SK-N-SH (cell line): ENCODE measurements around the gene ATP11B. TPM values are rescaled to one million over a fixed set of nuclear protein-coding genes. Genes with fewer than 3 reads are reported as not detected.
A peak's percentile ranks its signal among the peaks of the same experiment; 100 is the strongest.

Experiments
- CTCF ChIA-PET: fragments of 300-600, 350-600 bp; formaldehyde crosslinking; extraction: SDS; loops from one replicate; lab custom pipeline; 2021; lab: Yijun Ruan, JAX
- POLR2A ChIA-PET: fragments of 350-600 bp; sonication (Branson Sonifier 250); formaldehyde crosslinking; extraction: SDS; loops from one replicate; lab custom pipeline; 2020; ENCODE audit warnings: antibody characterized with exemption, inconsistent platforms; lab: Yijun Ruan, JAX
- DNase-seq: peaks from one replicate; pipeline ENCODE4 v3.0.0; 2012
- H2AFZ ChIP-seq: fragments of 200-600 bp; sonication (generic); 2 replicates; pipeline ENCODE4 v1.8.1; 2016; ENCODE audit warnings: antibody characterized with exemption, mild to moderate bottlenecking, low read depth
- H3F3A ChIP-seq: fragments of 200-600 bp; sonication (generic); replicated peaks from 2 replicates; pipeline ENCODE3; 2016; ENCODE audit warnings: antibody characterized with exemption, mild to moderate bottlenecking; ENCODE audit not compliant: insufficient read depth
- H3K27ac ChIP-seq, 2 experiments: fragments of 200-500 bp in 1 of 2; fragments of 200-600 bp in 1 of 2; sonication (Bioruptor generic) in 1 of 2; sonication (generic), shearing (Covaris generic) in 1 of 2; 2 replicates each; pipeline versions ENCODE4 v1.5.1 to v1.6.1; 2014 to 2016; ENCODE audit warnings: low read depth in 2 of 2, inconsistent platforms in 1 of 2, low read length in 1 of 2, mild to moderate bottlenecking in 1 of 2, mixed read lengths in 1 of 2
- H3K27me3 ChIP-seq: fragments of 200-600 bp; sonication (generic), shearing (Covaris generic); 2 replicates; pipeline ENCODE4 v1.6.1; 2016; ENCODE audit warnings: mixed run types; ENCODE audit not compliant: insufficient read depth
- H3K36me3 ChIP-seq, 2 experiments: fragments of 200-500 bp in 1 of 2; fragments of 200-600 bp in 1 of 2; sonication (Bioruptor generic) in 1 of 2; sonication (generic) in 1 of 2; replicated peaks in 1 of 2; 2 replicates each; pipeline versions ENCODE3 to v1.5.1; 2014 to 2016; ENCODE audit warnings: low read length in 1 of 2, mild to moderate bottlenecking in 1 of 2; ENCODE audit not compliant: insufficient read depth in 2 of 2, control insufficient read depth in 1 of 2
- H3K4me1 ChIP-seq, 2 experiments: fragments of 200-500 bp in 1 of 2; fragments of 200-600 bp in 1 of 2; sonication (Bioruptor generic) in 1 of 2; sonication (generic), shearing (Covaris generic) in 1 of 2; 2 replicates each; pipeline versions ENCODE4 v1.5.1 to v1.6.1; 2014 to 2016; ENCODE audit warnings: low read depth in 1 of 2, low read length in 1 of 2, mixed run types in 1 of 2; ENCODE audit not compliant: insufficient read depth in 2 of 2, control insufficient read depth in 1 of 2
- H3K4me2 ChIP-seq: fragments of 200-600 bp; sonication (generic), shearing (Covaris generic); 2 replicates; pipeline ENCODE4 v1.6.1; 2017; ENCODE audit warnings: mixed run types
- H3K4me3 ChIP-seq, 2 experiments: fragments of 200-500 bp in 1 of 2; fragments of 200-600 bp in 1 of 2; sonication (Bioruptor generic) in 1 of 2; sonication (generic), shearing (Covaris generic) in 1 of 2; 2 replicates each; pipeline versions ENCODE4 v1.5.1 to v1.8.1; 2014 to 2016; ENCODE audit warnings: low read depth in 2 of 2, inconsistent platforms in 1 of 2, low read length in 1 of 2, mild to moderate bottlenecking in 1 of 2, mixed read lengths in 1 of 2, moderate library complexity in 1 of 2
- H3K79me2 ChIP-seq: fragments of 200-600 bp; sonication (generic); 2 replicates; pipeline ENCODE4 v1.8.1; 2017; ENCODE audit warnings: mild to moderate bottlenecking; ENCODE audit not compliant: insufficient read depth
- H3K9ac ChIP-seq: fragments of 200-600 bp; sonication (generic); 2 replicates; pipeline ENCODE4 v1.6.1; 2017; ENCODE audit warnings: mixed run types
- H3K9me2 ChIP-seq: fragments of 200-600 bp; sonication (generic); 2 replicates; pipeline ENCODE4 v1.6.1; 2017; ENCODE audit warnings: mixed run types
- H3K9me3 ChIP-seq: fragments of 200-600 bp; sonication (generic); 2 replicates; pipeline ENCODE4 v1.6.1; 2017; ENCODE audit warnings: mixed run types, mild to moderate bottlenecking, moderate library complexity
- H4K20me1 ChIP-seq: fragments of 200-600 bp; sonication (generic); 2 replicates; pipeline ENCODE4 v1.6.1; 2017; ENCODE audit warnings: mild to moderate bottlenecking, mixed run types; ENCODE audit not compliant: insufficient read depth
- CHD2 ChIP-seq: fragments of 150-350 bp; IDR thresholded peaks from 2 replicates; pipeline ENCODE4 v1.6.1; 2018; ENCODE audit warnings: low read length; ENCODE audit not compliant: partially characterized antibody
- ELF1 ChIP-seq: IDR thresholded peaks from 2 replicates; pipeline ENCODE4 v1.4.0; 2012
- EP300 ChIP-seq, 2 experiments: IDR thresholded peaks; 2 replicates each; pipeline versions ENCODE4 v1.4.0 to v1.6.1; 2012; ENCODE audit warnings: borderline replicate concordance in 1 of 2, low read depth in 1 of 2, low read length in 1 of 2
- EZH2phosphoT487 ChIP-seq: fragments of 200-600 bp; sonication (generic); IDR thresholded peaks from 2 replicates; pipeline ENCODE4 v1.6.1; 2017; ENCODE audit warnings: low read depth, mixed run types, mild to moderate bottlenecking, antibody characterized with exemption, moderate library complexity, borderline replicate concordance
- FOXM1 ChIP-seq: IDR thresholded peaks from 2 replicates; pipeline ENCODE4 v1.4.0; 2012; ENCODE audit warnings: low read depth, mild to moderate bottlenecking
- GATA2 ChIP-seq: sonication (generic); formaldehyde crosslinking; IDR thresholded peaks from 2 replicates; pipeline ENCODE4 v1.5.0; 2020; ENCODE audit warnings: mild to moderate bottlenecking, missing genetic modification reagents
- IRF3 ChIP-seq: fragments of 150-350 bp; IDR thresholded peaks from 2 replicates; pipeline ENCODE4 v1.6.1; 2016; ENCODE audit warnings: mild to moderate bottlenecking, low read depth, low read length
- MAX ChIP-seq: IDR thresholded peaks from 2 replicates; pipeline ENCODE4 v1.4.0; 2012; ENCODE audit warnings: low read depth
- MXI1 ChIP-seq: IDR thresholded peaks from 2 replicates; pipeline ENCODE4 v1.6.1; 2012; ENCODE audit warnings: mild to moderate bottlenecking, low read depth, low read length, improper control_type of control experiment
- NRF1 ChIP-seq: IDR thresholded peaks from 2 replicates; pipeline ENCODE4 v1.6.1; 2012; ENCODE audit warnings: low read depth, mild to moderate bottlenecking, low read length
- PBX3 ChIP-seq: IDR thresholded peaks from 2 replicates; pipeline ENCODE4; 2012
- POLR2AphosphoS5 ChIP-seq: IDR thresholded peaks from 2 replicates; pipeline ENCODE4 v1.6.1; 2012; ENCODE audit warnings: low read depth, low read length
- RAD21 ChIP-seq: IDR thresholded peaks from 2 replicates; pipeline ENCODE4 v1.6.1; 2012; ENCODE audit warnings: mild to moderate bottlenecking, low read length
- RFX5 ChIP-seq: IDR thresholded peaks from 2 replicates; pipeline ENCODE4 v1.6.1; 2012; ENCODE audit warnings: mild to moderate bottlenecking, improper control_type of control experiment, low read length
- RXRA ChIP-seq: IDR thresholded peaks from 2 replicates; pipeline ENCODE4 v1.4.0; 2012; ENCODE audit warnings: low read depth, mild to moderate bottlenecking, borderline replicate concordance
- SMC3 ChIP-seq: IDR thresholded peaks from 2 replicates; pipeline ENCODE4 v1.6.1; 2012; ENCODE audit warnings: low read depth, low read length, improper control_type of control experiment
- TEAD4 ChIP-seq: IDR thresholded peaks from 2 replicates; pipeline ENCODE4 v1.4.0; 2012; ENCODE audit warnings: mild to moderate bottlenecking, borderline replicate concordance; ENCODE audit not compliant: insufficient read depth
- ZBTB33 ChIP-seq: IDR thresholded peaks from 2 replicates; pipeline ENCODE4 v1.4.0; 2012; ENCODE audit warnings: low read depth, borderline replicate concordance
- WGBS: methylation state at CpG from one replicate; pipeline ENCODE4 v1.1.6; 2017; ENCODE audit warnings: low lambda C conversion rate; 5-methylcytosine and 5-hydroxymethylcytosine counted together
- polyA plus RNA-seq, 3 experiments: library from polyadenylated mRNA; depleted of rRNA; stranded (reverse); fragments of >200 nt; gene quantifications; 2 replicates each; pipeline ENCODE4 v1.2.3, GENCODE V29; 2012

ATP11B gene
- polyA plus RNA-seq, 1 of the 3 experiments (the other 2 are of a cell fraction), result 8.7 TPM

DNA sequence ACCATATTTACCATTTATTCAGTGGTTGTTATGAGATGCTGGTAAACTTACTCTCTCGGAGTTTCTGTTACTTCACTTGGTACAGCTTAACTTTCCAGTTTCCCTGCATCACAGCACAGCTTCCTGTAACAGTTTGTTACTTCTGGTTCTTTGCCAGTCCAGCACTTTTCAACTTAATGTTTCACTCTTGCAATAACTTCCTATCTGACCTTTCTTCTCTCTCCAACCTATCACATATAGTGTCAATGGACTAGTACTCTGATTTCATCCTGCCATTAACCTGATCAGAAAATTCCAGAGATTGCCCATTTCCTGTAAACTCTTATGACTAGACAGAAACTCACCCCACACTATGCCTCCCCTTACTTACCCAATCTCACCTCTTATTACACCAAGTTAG lies 3.9 kb upstream of the ATP11B start:
- POLR2A ChIA-PET, result no interaction called here

DNA sequence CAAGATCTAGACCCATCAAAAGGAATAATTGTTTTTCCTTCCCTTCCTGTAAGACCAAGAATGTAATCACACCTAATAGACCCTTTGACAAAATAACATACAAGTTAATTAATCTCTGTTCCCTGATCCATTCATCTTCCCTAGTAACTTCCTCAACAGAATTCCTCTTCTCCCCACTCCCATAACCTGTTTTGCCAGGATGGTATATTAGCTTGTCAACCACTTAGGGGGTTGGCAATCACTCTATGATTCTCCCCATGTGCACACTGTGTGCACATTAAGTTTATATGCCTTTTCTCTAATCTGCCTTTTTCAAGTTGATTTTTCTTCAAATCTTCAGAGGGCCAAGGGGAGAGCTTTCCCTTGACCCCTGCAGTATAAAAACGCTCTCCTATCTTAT lies 2.7 kb upstream of the ATP11B start:
- ChIA-PET POLR2A (no interaction called here), CTCF (interaction anchor here (0.9 kb wide), 1 partner anchor 11 kb away, joined by 3 read pairs; no protein-coding TSS in a partner anchor)

More for the DNA sequence above, 3.9 kb upstream of the ATP11B start:
- WGBS, result 60% methylated on average over 1 of the region's 1 CpG
- Histone ChIP-seq H3K27ac (no peak overlapping the region), H3K36me3 (no peaks in the 10 kb centered on the region), H3K9me3 (no peaks in the 10 kb centered on the region), H3K9ac (no peak overlapping the region), H4K20me1 (no peaks in the 10 kb centered on the region), H3K4me2 (no peak overlapping the region), H3K9me2 (no peaks in the 10 kb centered on the region), H2AFZ (0 out of 2 replicates have a peak overlapping the region, but pooled peaks have one; percentile 49), H3K4me1 (peaks cover 2 to 11% of the 10 kb centered on the region in 2 experiments; a peak in 3 of 4 replicates), H3F3A (peaks cover 15% of the 10 kb centered on the region), H3K79me2 (peaks cover 6% of the 10 kb centered on the region), H3K4me3 (no peak overlapping the region), H3K27me3 (no peaks in the 10 kb centered on the region)
- no peak for DNase-seq
- CTCF ChIA-PET, result no interaction called here
- no peak for TF ChIP-seq RXRA
- TF ChIP-seq CHD2, result no peak
- TF ChIP-seq RFX5, result no peak
- no peak for TF ChIP-seq POLR2AphosphoS5
- no peak for TF ChIP-seq GATA2 (CRISPR knock-in tag)
- TF ChIP-seq EP300 (IDR thresholded peaks at IDR 0.05; ENCODE audit: borderline replicate concordance in 1 of 2, low read depth in 1 of 2, low read length in 1 of 2), result no peak
- TF ChIP-seq EZH2phosphoT487, result no peak
- TF ChIP-seq RAD21, result no peak

More for the DNA sequence above, 2.7 kb upstream of the ATP11B start:
- H3K4me2 ChIP-seq, result no peak overlapping the region
- no peaks in the 10 kb centered on the region for H3K36me3 ChIP-seq
- H3K9me2 ChIP-seq, result no peaks in the 10 kb centered on the region
- TF ChIP-seq RFX5 (no peak), ZBTB33 (no peak), MAX (no peak), RXRA (no peak), MXI1 (no peak), TEAD4 (no peak), PBX3 (no peak), POLR2AphosphoS5 (no peak), SMC3 (no peak), IRF3 (no peak), ELF1 (no peak), GATA2 (CRISPR knock-in tag) (no peak), NRF1 (no peak), FOXM1 (no peak)
- no peak overlapping the region for H3K9ac ChIP-seq
- H3K79me2 ChIP-seq, result peaks cover 19% of the 10 kb centered on the region
- H3K4me1 ChIP-seq, result peaks cover 8 to 11% of the 10 kb centered on the region in 2 experiments
- H4K20me1 ChIP-seq, result peaks cover 7% of the 10 kb centered on the region; the same call in 1 of the 2 replicates
- no peak overlapping the region for H3K4me3 ChIP-seq
- H2AFZ ChIP-seq, result no peak overlapping the region
- H3F3A ChIP-seq, result peaks cover 15% of the 10 kb centered on the region
- no peak overlapping the region for H3K27ac ChIP-seq
- no peaks in the 10 kb centered on the region for H3K27me3 ChIP-seq
- no peaks in the 10 kb centered on the region for H3K9me3 ChIP-seq
- DNase-seq, result no peak
- 84% methylated on average over 1 of the region's 1 CpG for WGBS
